Epithelial cell of proximal tubule (primary cell): ENCODE measurements around the gene SWSAP1. TPM values are rescaled to one million over a fixed set of nuclear protein-coding genes. Genes with fewer than 3 reads are reported as not detected.
"Not testable (repeated sequence)": the region's sequence is repeated elsewhere in the genome, so short reads cannot be mapped to it uniquely, and the experiment has no call there.

Experiments
- DNase-seq: peaks from one replicate; pipeline ENCODE4 v3.0.0-alpha.2; 2011; ENCODE audit warnings: low read depth
- H3K4me3 ChIP-seq: 2 replicates; pipeline ENCODE4 v1.5.1; 2011; ENCODE audit warnings: low read depth, mild to moderate bottlenecking, low read length
- total RNA-seq: library from RNA; depleted of rRNA; stranded (reverse); fragments of >200 nt; gene quantifications from 2 replicates; pipeline ENCODE4 v1.2.3, GENCODE V29; 2015
- TF ChIP-seq, protein P1 (sequence below): conservative IDR thresholded peaks from 2 replicates; pipeline ENCODE4 v1.5.1; 2012; ENCODE audit warnings: low read depth, mild to moderate bottlenecking, low read length

SWSAP1 gene
- total RNA-seq, 1 donor from 2014 or later = 1.2 TPM

DNA sequence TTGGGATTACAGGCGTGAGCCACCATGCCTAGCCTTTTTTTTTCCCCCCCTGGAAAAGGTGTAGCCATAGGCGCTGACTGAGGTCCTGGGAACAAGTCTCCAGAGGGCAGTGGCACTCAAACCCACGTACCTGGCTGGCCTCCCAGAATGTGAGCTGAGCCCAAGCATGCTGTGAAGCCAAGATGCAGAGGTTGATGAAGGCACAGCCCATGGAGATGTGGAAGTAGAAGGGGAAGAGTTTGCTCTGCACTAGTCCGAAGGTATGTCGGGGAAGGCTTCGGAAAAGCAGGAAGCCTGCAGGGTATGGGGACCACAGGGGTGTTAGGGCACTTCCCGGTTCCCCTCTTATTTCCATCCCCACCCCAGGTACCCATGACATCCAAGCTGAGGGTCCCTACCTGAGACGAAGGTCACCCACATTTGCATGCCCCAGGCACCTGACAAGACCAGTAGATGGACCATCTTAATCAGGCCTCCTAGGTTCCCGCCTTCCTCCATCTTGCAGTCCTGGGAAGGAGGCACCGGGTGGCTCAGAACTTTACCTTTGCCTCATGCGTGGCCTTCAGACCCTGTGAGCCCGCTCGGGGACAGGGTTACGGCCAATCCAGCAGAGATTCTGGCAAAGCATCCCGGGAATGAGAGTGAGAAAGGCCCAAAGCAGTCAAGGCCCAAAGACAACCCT lies 29.2 kb upstream of the SWSAP1 start:
- peak overlapping the region; percentile 81 for H3K4me3 ChIP-seq
- TF ChIP-seq, protein P1, sequence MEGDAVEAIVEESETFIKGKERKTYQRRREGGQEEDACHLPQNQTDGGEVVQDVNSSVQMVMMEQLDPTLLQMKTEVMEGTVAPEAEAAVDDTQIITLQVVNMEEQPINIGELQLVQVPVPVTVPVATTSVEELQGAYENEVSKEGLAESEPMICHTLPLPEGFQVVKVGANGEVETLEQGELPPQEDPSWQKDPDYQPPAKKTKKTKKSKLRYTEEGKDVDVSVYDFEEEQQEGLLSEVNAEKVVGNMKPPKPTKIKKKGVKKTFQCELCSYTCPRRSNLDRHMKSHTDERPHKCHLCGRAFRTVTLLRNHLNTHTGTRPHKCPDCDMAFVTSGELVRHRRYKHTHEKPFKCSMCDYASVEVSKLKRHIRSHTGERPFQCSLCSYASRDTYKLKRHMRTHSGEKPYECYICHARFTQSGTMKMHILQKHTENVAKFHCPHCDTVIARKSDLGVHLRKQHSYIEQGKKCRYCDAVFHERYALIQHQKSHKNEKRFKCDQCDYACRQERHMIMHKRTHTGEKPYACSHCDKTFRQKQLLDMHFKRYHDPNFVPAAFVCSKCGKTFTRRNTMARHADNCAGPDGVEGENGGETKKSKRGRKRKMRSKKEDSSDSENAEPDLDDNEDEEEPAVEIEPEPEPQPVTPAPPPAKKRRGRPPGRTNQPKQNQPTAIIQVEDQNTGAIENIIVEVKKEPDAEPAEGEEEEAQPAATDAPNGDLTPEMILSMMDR = no peak
- no peak for DNase-seq

DNA sequence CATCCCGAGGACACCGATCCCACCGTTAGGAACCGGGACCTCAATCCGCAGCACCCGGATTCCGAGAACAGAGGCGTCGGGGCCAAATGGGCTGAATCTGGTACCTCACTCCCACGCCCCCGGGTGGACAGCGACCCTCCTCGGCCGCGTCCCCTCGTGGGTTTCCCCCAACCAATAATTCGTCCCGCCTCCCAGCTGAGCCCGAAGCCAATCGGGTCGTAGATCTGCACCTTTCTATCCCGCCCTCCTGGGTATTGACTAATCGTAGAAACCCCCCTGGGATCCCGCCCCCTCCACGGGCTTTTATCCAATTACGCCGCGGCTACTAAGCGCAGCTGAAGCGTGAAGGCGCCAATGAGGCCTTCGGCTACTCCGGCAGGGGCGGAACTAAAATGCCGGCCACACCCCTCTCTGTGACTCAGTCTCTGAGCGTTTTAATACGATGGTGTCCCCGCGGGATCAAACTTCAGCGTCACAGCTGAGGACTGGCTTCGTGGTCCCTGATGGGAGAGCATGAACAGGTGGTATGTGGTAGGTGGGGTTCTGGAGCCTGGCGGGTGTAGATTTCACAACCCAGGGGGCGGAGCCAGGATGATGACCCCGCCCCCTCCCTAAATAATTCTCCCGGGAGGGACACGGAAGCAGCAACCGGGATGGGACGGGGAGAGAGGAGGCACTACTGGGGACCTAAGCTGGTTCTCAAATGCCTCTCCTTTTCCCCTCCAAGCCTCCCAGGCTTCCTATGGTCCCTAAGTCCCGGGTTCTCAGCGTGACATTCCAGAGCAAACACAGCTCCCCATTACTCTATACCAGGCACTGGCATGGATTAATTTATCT lies 28.1 kb upstream of the SWSAP1 start, which contains the start of the genes CCDC159 and TMEM205:
Gene CCDC159, plus strand, starts transcription at position 416 of the 837 bp plus-strand sequence. Its CDS starts 88 bp downstream, at position 504.
Gene TMEM205, minus strand, starts transcription at position 165 of the 837 bp plus-strand sequence. CDS start 649 bp downstream, outside the sequence.
- TF ChIP-seq, protein P1 = peak; percentile 8
- DNase-seq = peak; percentile 97
- peak within 1 kb of the TSS; percentile 81 for H3K4me3 ChIP-seq

DNA sequence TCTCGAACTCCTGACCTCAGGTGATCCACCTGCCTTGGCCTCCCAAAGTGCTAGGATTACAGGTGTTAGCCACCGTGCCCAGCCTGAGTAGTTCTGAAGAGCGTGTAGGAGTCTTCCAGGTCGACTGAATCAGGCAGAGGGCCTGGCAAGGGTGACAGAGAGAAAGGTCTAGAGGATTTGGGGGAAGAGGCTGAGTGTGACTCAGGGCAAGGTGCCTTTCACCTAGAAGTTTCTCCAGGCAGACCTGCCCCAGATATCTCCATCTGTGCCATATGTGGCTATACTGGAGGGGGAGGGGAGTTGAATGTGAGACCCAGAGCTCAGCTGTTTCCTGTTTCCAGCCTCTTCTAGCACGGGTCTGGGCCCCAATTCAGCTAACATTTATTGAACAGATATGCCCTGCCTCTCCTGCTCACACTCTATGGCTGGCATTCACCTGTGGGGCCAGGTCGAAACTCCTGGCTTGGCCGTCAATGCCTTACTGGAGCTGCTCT lies 26.9 kb upstream of the SWSAP1 start:
- no peak for DNase-seq
- TF ChIP-seq, protein P1 = no peak
- no peak overlapping the region for H3K4me3 ChIP-seq

DNA sequence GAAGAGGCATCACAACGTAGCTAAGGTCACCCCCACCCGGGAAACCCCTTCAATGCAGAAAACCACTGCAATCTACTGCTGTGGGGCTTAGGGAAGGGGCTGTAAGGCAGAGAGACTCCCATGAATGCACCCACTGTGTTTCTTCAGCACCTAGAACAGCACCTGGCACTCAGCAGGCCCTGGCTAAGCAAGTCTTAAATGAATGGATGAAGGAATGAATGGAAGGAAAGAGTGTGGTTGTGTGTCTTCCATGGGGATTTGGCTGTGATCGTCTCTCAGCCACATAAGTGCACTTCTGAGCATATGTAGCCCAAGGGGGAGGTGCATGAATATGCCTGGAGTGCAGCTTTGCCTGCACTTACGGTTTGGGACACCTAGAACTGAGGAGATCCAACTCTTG lies 25.3 kb upstream of the SWSAP1 start:
- H3K4me3 ChIP-seq = no peak overlapping the region
- DNase-seq = no peak
- TF ChIP-seq, protein P1 = no peak

DNA sequence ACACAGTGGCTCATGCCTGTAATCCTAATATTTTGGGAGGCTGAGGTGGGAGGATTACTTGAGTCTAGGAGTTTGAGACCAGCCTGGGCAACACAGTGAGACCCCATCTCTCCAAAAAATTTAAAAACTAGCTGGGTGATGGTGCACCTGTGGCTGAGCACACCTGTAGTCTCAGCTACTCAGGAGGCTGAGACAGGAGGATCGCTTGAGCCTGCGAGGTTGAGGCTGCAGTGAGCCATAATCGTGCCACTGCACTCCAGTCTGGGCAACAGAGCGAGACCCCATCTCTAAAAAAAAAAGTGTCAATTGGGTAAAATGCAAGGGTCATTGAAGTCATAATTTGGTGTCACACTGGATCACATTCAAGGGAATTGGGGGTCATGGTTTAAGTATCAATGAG lies 20.4 kb upstream of the SWSAP1 start:
- H3K4me3 ChIP-seq, DNase-seq: not testable (repeated sequence)

DNA sequence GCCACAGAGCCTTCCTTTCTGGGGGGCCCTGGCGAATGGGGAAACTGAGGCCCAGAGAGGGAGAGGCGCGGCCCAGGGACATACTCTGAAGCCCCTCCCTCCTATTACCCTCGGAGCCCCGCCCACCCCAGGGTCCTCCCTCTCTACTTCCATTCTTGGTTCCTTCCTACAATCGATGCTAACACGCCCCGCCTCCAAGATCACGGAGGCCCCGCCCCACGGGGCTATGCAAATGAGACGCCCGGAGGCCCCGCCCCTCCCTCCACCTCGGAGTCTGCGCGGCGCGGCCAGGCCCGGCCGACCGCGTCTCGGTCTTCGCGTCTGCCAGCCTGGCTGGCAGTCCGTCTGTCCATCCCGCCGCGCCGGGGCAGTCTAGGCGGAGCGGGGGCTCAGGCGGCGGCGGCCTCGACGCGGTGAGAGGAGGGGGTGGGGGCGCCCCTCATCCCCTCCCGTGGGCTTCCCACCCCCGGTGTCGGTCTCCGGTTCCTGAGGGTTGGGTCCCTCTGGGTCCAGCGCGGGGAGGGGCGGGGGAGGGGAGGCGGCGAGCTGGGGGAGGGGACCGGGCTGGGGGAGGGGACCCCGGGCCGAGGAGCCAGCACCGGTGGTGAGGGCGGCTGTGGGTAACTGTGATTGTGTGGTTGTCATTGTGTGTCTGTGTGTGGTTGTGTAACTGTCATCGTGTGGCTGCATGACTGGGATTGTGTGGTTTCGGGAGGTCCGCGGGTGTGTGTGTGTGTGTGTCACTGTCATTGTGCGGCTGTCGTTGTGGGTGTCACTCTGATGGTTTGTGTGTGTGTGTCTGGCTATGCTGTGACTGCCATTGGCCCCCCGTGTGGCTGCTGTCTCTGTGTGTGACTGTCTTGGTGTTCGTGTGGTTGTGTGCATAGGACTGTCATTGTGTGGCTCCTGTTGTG lies 19.0 kb upstream of the SWSAP1 start, which contains the start of gene PLPPR2:
Gene PLPPR2, plus strand, starts transcription at position 273 of the 914 bp plus-strand sequence. CDS start 2,242 bp downstream, outside the sequence.
- peak within 1 kb of the TSS; percentile 65 for H3K4me3 ChIP-seq
- DNase-seq = no peak
- TF ChIP-seq, protein P1 = no peak

DNA sequence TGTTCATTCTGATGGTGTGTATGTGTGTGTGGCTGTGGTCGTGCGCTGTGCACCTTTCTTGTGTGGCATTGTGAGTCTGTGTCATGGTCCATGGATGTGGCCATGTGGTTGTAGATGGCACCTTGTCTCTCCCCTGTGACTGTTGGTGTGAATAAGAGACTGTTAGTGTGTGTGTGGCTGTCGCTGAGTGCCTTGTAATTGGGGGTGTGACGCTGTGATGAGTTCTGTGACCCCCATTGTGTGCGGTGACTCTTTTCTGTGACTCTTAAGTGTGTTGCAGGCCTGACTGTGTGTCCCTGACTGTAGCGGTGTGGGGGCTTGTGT lies 18.4 kb upstream of the SWSAP1 start:
- peak overlapping the region; percentile 65 for H3K4me3 ChIP-seq
- no peak for DNase-seq
- TF ChIP-seq, protein P1 = no peak
